ENCODE data around the gene DOCK2.

GRCh38 chr5:169791251-169791650, 154.2 kb downstream of the DOCK2 start:
- no peak for TF ChIP-seq CTCF (IDR thresholded peaks at IDR 0.05 in 4 of 5, conservative IDR thresholded peaks at IDR 0.05 in 1 of 5)
- TF ChIP-seq POLR2A (IDR thresholded peaks at IDR 0.05), result no peak
